SIG-M5 treated with dmso at 0.1 percent for 504 hours (cell line): ENCODE measurements around the gene AKT3.
"Not testable (repeated sequence)": the region's sequence is repeated elsewhere in the genome, so short reads cannot be mapped to it uniquely, and the experiment has no call there.

ENCODE experiments used
- DNase-seq: peaks from one replicate; lab custom pipeline; 2025; ENCODE audit not compliant: unreplicated experiment; lab: John Stamatoyannopoulos, UW

The AKT3 gene

GRCh38 chr1:243791586-243792267 is 58.3 kb downstream of the AKT3 start:
- no peak for DNase-seq

DNA sequence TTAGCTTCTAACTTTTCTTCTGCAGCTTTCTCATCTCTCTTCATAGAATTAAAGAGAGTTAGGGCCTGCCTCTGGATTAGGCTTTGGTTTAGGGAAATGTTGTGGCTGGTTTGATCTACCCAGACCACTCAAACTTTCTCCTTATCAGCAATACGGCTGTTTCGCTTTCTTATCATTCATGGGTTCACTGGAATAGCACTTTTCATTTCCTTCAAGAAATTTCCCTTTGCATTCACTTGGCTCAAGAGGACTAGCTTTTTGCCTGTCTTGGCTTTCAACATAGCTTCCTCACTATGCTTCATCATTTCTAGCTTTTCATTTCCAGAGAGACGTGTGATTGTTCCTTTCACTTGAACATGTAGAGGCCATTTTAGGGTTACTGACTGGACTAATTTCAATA is 59.6 kb downstream of the AKT3 start:
- no peak for DNase-seq

GRCh38 chr1:243786531-243786930 is 63.5 kb downstream of the AKT3 start:
- DNase-seq, result peak; percentile 17

DNA sequence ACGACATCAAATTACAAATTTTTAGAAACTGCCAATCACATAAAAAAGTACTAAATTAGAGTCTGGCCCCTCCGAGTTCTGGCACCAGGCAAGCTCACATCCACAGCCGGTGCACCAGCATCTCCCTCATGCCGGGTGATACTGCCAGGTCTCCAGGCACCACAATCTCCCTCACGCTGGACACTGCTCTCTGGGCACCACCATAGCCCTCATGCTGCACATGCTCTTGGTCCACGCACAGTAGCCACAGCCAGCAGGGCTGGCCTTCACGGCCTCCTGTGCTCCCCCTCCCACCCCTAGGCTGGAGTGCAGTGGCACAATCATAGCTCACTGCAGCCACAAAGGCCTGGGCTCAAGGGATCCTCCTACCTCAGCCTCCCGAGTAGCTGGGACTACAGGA is 65.5 kb downstream of the AKT3 start:
- DNase-seq, result no peak

GRCh38 chr1:243783714-243784113 is 66.3 kb downstream of the AKT3 start:
- no peak for DNase-seq

- not testable (repeated sequence) for DNase-seq
These were observed 77.5 kb downstream of the AKT3 start for GRCh38 chr1:243772361-243773050.

GRCh38 chr1:243770860-243771259 is 79.2 kb downstream of the AKT3 start:
- no peak for DNase-seq

DNA sequence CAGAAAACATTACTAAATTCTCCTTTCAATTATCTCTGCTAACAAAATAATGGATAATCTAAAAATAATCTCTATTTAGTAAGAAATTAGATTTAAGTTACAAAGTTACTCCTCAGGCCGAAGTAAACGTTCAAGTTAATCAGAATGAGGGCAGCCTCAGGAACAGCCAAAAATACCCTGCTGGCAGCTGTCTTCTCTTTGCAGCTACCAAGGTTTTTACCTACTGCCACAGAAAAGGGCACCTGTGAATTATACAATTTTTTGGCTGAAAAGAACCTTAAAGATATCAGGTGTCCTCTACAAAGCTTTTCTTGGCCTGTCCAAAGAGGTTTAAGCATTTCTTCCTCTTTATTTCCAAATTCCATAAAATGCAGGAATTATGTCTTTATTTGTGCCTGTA is 84.4 kb downstream of the AKT3 start:
- no peak for DNase-seq

- no peak for DNase-seq
These were observed 86.2 kb downstream of the AKT3 start for GRCh38 chr1:243763806-243764205.

- DNase-seq, result no peak
These were observed 91.4 kb downstream of the AKT3 start for GRCh38 chr1:243758647-243759046.

- DNase-seq, result no peak
These were observed 93.5 kb downstream of the AKT3 start for GRCh38 chr1:243756529-243756928.

DNA sequence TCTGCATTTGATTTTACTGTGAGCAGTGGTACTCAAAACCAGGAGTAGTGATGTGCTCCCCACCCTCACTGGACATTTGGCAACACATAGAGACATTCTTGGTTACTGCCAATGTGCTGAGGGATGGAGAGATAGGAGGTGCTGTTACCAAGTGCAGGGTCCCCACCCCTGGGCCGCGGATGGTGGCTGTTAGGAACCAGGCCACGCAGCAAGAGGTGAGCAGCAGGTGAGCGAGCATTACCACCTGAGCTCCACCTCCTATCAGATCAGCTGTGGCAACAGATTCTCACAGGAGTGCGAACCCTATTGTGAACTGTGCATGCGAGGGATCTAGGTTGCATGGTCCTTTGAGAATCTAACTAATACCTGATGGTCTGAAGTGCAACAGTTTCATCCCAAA is 95.7 kb downstream of the AKT3 start:
- no peak for DNase-seq

DNA sequence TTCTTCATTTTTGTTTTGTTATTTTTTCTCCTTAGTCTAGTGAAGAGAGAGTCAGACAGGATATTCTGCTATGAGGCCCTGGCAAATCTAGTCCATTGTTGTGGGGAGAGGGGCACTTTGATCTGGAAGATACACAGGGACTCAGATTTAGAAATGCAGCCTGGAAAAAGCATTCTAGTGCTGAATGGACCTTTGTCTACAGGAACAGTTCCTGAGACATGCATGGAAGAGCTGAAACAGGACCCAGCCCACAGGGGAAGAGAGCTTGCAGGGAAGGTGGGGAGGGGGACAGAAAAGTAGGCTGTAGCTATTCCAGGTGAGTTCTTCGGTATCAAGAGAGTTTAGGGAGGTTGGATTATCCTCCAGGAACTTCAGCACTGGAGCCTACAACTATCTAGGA is 98.5 kb downstream of the AKT3 start:
- DNase-seq, result no peak

GRCh38 chr1:243748706-243749283 is 101.2 kb downstream of the AKT3 start:
- DNase-seq, result peak; percentile 89

GRCh38 chr1:243748227-243748626 is 101.8 kb downstream of the AKT3 start:
- no peak for DNase-seq

- no peak for DNase-seq
These were observed 103.3 kb downstream of the AKT3 start for GRCh38 chr1:243746751-243747150.

DNA sequence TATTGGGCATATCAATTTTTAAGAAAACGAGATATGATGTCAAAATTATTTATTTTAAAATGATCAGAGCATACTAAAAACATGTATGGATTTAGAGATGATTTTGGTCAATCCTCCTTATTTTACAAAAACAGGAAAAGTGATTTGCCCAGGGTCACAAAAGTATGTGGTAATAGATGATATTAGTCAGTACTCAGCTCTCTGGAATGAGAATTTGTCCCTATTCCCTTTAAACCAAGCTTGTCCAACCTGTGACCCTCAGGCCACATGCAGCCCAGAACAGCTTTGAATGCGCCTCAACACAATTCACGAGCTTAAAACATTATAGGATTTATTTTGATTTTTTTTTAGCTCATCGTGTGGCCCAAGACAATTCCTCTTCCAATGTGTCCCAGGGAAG is 104.7 kb downstream of the AKT3 start:
- peak; percentile 31 for DNase-seq

DNA sequence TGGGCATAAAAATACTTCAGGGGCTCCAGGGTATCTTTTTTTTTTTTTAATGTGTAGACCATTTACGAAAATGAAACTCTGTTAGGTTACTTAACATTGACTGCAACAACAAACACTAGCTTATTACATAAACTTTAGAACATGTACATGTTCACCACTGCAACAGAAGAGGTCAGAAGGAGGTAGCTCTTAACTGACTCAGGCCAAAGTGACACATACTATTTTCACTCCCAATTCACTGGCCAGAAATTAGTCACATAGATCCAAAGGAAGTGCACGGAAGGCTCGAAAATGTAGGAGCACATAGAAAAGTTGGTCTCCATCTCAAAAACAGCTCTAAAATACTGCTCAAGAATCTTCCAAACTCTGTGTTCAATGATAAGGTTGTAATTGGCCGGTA is 107.2 kb downstream of the AKT3 start:
- no peak for DNase-seq

GRCh38 chr1:243740255-243740999 is 109.6 kb downstream of the AKT3 start:
- no peak for DNase-seq

DNA sequence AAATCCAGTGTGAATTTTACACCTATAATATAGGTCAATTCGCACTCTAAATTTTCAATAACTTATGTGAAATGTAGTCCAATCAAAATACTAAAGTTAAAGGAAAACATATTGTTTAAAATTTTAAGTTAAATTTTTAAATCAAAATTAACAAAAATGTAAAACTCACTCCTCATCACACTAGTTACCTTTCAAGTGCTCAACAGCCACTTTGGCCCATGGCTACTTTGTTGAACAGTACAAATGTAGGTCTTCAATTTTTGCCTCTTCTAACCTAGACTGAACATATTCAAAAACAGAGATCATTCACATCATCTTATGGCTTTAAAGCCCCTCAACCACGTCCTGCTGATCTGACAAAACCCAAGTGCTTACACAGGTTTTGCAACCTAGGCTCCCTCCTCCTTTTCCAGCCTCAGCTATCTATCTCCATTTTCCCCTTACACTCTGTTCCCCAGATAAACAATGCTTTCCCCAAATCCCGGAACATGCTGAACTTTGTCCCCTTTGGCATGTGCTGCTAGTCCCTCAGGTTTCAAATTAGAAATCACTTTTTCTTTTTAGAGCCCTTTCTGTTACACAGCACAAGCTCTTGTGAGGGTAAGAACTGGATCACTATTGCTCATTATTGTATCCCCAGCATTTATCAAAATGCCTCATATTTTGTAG is 110.6 kb downstream of the AKT3 start:
- no peak for DNase-seq

GRCh38 chr1:243738020-243738419 is 112.0 kb downstream of the AKT3 start:
- DNase-seq, result no peak
